Activated CD8-positive, alpha-beta memory T cell treated with anti-CD3 and anti-CD28 coated beads, Interleukin-2, amount 50 U/mL, for 24 hours (primary cell): ENCODE data around the gene RAB11FIP4.

Source experiments
- DNase-seq: peaks from one replicate; pipeline ENCODE4 v3.0.0-alpha.2; 2020; ENCODE audit errors: extremely low read depth

The RAB11FIP4 gene

GRCh38 chr17:31548709-31549108, 157.2 kb downstream of the RAB11FIP4 start:
- DNase-seq = no peak

GRCh38 chr17:31549121-31549524, 157.6 kb downstream of the RAB11FIP4 start:
- no peak for DNase-seq

GRCh38 chr17:31549525-31550388, 158.3 kb downstream of the RAB11FIP4 start:
- peak; percentile 93 for DNase-seq

- no peak for DNase-seq
Measured at GRCh38 chr17:31550389-31551056, 159.0 kb downstream of the RAB11FIP4 start.

- DNase-seq = no peak
Measured at GRCh38 chr17:31552568-31552967, 161.1 kb downstream of the RAB11FIP4 start.

- DNase-seq = no peak
Measured at GRCh38 chr17:31553506-31553905, 162.0 kb downstream of the RAB11FIP4 start.

GRCh38 chr17:31554930-31555329, 163.5 kb downstream of the RAB11FIP4 start:
- no peak for DNase-seq

GRCh38 chr17:31556969-31557645, 165.6 kb downstream of the RAB11FIP4 start:
- DNase-seq = no peak

- DNase-seq = no peak
Measured at GRCh38 chr17:31558748-31559583, 167.5 kb downstream of the RAB11FIP4 start.

GRCh38 chr17:31559584-31560501, 168.4 kb downstream of the RAB11FIP4 start:
- DNase-seq = no peak

- DNase-seq = no peak
Measured at GRCh38 chr17:31560616-31561235, 169.3 kb downstream of the RAB11FIP4 start.

- no peak for DNase-seq
Measured at GRCh38 chr17:31561469-31562375, 170.2 kb downstream of the RAB11FIP4 start.

GRCh38 chr17:31562376-31562840, 170.9 kb downstream of the RAB11FIP4 start:
- no peak for DNase-seq

- no peak for DNase-seq
Measured at GRCh38 chr17:31564291-31564690, 172.8 kb downstream of the RAB11FIP4 start.

- no peak for DNase-seq
Measured at GRCh38 chr17:31564883-31565301, 173.4 kb downstream of the RAB11FIP4 start.

- DNase-seq = no peak
Measured at GRCh38 chr17:31565652-31566051, 174.2 kb downstream of the RAB11FIP4 start.

- DNase-seq = no peak
Measured at GRCh38 chr17:31566247-31566991, 174.9 kb downstream of the RAB11FIP4 start.

GRCh38 chr17:31566992-31567373, 175.5 kb downstream of the RAB11FIP4 start:
- no peak for DNase-seq
